HG02870 (cell line): Measurements from ENCODE around the gene PFDN5.

ENCODE experiments used
- ATAC-seq: cut with Tn5 transposase; IDR thresholded peaks from one replicate; pipeline ENCODE4 v1.9.1; 2021; ENCODE audit warnings: mild to moderate bottlenecking, moderate library complexity; ENCODE audit not compliant: unreplicated experiment

The PFDN5 gene

DNA sequence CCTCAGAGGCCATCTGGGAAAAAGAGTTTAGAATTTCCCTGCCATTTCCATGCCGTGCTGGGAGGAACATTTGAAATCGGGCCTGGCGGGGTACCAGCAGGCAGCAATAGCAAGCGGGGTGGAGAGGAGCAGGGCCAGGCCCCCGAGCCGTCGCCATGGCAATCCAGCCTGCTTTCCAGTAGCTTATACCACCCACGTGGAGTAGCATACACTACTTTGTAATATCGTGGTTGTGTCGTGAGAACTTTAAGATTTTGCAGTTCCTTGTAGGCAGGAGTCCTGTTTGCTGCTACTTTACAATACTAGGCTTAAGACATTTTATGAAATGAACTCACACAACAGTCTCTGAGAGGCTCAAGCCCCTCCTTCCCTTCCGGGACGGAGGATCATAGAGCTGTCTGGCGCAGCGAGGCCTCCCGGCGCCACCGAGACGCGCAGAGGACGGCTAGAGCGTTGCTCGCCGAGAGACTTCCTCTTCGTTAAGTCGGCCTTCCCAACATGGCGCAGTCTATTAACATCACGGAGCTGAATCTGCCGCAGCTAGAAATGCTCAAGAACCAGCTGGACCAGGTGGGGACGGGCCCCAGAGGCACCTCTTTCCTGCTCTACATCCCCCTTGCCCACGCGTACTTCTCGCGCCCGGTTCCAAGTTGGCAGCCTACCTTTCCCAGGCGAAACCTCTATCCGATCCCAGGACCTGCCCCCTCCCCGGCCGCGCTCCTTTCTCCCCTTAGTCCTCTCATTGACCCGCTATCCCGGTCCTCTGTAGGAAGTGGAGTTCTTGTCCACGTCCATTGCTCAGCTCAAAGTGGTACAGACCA is at the start of gene PFDN5:
Gene PFDN5 (plus strand): TSS at position 473 of the 821 bp plus-strand sequence. CDS start 26 bp downstream, at position 499.
- ATAC-seq, result peak; percentile 78

DNA sequence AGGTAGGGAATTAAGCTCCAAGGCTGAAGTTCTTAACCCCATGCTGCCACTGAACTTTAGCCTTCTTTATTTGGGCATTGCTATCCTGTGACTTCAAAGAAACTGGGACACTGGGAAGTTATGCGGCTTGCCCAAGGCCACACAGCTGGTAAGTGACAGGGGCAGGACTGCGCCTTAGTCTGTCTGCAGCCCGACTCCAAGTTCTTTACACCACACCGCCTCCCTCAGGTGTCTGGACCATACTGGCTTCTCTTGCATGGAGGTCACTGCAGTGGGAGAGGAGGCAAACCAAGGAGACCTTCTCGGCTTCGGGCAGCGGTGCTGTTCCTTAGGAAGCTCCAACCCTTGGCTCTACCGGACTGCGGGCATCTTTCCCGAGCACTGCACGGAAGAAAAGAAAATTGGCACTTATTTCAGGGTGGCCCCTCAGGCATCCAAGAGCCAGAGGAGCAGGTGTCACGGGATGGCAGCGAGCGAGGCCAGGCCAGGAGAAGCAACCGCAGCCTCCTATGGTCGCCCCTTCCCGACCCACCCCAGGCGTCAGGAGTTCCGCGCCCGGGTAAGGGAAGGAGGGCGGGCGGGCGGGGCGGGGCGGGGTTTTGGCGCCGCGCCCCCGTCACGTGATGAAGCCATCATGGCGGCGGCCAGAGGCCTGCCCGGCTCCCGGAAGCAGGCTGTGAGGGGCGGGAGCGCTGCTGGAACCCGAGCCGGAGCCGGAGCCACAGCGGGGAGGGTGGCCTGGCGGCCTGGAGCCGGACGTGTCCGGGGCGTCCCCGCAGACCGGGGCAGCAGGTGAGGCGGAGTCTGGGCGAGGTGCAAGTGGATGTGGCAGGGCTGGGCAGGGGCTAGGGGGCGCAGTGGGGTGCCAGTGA is 43.6 kb upstream of the PFDN5 start:
- peak; percentile 62 for ATAC-seq

DNA sequence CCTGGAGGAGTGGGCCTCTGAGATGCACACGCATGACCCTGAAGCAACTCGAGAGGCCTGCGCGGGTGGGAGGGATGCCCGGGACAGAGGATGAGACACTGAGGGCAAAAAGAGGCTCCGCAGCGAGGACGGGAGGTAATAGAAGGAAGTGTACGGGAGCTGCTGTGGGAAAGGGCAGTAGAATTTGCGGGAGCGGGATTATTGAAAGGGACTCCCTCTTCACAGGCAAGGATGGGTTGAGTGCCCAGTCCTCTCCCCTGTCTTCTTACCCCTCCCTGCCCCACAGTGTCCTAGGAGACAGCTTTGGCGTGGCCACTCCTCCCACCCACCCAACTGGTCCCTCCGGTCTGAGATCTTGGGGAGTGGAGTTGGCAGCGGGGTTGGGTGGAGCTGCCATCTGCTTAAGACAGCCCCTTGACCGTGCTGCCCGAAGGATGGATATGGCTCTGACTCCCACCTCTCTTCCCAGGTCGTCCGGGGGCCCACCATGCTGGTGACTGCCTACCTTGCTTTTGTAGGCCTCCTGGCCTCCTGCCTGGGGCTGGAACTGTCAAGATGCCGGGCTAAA is 42.9 kb upstream of the PFDN5 start:
- no peak for ATAC-seq

DNA sequence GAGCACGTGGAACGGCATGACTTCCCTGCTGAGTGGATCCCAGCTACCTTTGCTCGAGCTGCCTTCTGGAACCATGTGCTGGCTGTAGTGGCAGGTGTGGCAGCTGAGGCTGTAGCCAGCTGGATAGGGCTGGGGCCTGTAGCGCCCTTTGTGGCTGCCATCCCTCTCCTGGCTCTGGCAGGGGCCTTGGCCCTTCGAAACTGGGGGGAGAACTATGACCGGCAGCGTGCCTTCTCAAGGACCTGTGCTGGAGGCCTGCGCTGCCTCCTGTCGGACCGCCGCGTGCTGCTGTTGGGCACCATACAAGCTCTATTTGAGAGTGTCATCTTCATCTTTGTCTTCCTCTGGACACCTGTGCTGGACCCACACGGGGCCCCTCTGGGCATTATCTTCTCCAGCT is 42.0 kb upstream of the PFDN5 start:
- no peak for ATAC-seq

DNA sequence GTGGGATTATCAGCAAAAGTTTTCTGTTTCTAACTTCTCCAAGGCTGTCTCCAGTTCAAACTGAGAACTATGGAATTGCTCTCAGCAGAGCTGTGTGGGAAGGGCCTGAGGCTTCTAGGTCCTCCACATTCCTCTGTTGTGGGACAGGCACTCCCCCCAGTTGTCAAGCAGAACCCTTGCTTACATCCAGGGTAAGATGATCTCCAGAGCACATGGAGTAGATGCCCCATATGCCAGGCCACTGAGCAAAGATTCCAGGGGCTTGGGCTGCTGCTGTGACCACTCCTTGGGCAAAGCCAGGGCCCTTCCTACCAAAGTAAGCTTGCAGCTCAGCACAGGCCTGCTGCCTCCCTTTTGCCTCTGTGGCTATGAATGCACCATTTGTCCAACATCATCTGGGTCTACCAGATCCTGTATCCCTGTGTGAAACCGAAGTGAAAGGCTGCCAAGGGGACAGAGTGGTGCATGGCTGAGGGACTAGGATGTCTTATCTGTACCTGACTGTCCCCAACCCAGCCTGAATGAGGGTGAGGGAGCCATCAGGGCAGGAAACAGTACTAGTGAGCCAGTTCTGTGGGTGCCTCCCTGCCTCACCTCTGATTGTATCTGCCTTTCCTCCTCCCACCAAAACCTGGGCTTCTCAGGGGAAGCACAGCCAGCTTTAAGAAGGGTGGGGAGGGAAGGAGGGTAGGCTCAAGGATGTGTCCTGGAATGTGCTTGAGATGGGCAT is 40.4 kb upstream of the PFDN5 start:
- ATAC-seq, result no peak

DNA sequence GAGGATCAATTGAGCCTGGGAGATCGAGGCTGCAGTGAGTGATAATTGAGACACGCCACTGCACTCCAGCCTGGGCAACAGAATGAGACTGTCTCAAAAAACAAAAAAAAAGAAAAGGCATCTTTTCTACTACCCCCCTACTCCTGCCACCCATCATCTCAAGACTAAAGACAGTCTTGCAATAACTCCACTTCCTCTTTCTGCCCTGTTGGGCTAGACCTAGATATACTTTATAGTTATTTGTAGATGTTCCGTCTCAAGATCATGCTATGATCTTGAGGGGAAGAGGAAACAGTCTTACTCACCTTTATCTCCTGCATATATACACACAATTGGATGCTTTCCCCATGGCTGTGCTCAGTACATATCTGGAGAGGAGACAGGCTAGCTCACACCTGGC is 39.3 kb upstream of the PFDN5 start:
- peak; percentile 34 for ATAC-seq

DNA sequence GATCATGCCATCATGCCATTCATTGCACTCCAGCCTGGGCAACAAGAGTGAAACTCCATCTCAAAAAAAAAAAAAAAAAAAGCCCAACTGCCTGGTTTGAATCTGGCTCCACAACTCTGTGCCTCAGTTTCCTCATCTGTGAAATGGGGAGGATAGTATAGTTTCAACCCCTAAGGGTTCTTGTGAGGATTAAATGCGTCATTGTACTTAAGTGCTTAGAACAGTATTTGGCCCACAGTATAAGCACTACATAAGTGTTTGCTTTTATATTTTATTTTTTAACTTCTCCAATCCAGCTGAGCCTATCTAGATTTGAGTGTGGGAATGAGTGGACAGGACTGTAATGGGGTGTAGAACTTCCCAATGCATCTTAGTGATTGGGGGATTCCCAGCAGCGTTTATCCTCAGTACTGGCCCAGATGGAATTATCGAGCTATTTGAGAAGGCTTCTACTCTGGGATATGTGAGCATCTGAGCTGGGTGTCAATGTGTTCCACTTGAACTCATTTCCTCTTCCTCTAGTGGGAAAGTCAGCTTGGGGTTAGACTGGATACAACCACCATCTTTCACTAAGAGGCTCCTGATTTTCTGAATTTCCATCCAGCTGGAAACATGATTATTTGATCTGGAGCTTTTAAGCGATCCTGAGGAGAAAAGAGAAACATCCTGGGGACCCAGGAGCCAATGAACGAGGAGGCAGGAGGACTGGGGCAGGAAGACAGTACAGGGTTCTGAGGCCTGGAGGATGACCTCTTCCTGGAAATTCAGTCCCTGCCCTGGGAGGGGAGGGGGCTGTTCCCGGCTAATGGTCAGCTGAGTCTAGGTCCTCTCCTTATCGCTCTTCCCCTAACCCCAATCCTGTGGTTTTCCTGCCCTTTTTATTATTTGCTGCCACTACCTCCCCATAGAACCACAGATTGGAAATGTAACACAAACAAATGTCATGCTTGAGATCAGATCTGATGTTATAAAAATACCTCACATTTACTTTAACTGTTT is 36.5 kb upstream of the PFDN5 start:
- no peak for ATAC-seq

DNA sequence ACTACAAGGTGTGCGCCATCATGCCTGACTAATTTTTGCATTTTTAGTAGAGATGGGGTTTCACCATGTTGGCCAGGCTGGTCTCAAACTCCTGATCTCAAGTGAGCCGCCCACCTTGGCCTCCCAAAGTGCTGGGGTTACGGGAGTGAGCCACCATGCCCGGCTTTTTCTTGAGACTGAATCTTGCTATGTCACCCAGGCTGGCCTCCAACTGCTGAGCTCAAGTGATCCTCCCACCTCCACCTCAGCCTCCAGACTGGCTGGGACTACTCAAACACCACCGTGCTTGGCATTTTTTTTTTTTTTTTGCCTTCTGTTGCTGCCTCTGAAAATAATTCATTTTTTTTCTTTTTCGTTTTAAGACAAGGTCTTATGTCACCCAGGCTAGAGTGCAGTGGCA is 35.5 kb upstream of the PFDN5 start:
- no peak for ATAC-seq

DNA sequence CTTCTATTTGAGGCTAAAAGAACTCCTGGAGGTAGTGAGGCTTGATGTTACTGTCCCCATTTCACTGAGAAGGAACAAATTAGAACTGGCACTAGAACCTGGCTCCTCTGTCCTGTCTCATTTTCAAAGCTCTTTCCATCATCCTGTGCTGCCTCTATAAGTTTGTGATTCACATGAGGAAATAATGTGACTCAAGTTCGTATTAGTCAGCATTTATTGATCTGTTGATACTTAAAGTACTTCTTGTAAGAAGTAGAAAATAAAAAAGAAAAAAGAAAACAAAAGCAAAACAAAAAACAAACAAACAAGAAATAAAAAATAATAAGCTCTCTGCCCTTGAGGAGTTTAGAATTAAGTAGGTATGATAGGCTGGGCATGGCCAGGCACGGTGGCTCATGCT is 29.6 kb upstream of the PFDN5 start:
- ATAC-seq, result no peak

DNA sequence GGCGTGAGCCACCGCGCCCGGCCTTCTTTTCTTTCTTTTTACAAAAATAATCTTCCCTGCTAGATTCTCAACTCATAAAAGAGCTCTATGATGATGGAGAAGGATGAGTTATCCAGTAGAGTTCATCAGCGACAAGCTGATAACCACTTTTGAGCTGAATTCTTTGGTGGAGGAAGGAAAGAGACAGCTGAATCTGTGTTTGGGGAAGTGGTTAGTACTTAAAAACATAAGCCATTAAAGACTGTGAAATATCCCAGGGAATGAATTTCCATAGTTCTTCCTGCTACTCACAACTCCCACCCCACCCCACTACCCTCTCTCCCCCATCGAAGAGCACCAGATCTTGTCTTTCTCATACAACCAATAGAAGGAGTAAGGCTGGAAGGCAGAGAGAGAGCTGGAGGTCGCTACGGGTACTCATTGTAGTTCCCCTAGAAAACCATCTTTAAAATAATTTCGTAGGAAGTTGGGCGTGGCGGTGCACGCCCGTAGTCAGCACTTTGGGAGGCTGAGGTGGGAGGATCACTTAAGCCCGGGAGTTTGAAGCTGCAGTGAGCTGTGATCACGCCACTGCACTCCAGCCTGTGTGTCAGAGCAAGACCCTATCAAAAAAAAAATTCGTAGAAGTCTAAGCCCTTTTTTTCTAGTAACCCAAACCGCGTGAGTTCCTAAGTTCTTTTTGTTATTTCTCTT is 27.9 kb upstream of the PFDN5 start:
- ATAC-seq, result no peak

DNA sequence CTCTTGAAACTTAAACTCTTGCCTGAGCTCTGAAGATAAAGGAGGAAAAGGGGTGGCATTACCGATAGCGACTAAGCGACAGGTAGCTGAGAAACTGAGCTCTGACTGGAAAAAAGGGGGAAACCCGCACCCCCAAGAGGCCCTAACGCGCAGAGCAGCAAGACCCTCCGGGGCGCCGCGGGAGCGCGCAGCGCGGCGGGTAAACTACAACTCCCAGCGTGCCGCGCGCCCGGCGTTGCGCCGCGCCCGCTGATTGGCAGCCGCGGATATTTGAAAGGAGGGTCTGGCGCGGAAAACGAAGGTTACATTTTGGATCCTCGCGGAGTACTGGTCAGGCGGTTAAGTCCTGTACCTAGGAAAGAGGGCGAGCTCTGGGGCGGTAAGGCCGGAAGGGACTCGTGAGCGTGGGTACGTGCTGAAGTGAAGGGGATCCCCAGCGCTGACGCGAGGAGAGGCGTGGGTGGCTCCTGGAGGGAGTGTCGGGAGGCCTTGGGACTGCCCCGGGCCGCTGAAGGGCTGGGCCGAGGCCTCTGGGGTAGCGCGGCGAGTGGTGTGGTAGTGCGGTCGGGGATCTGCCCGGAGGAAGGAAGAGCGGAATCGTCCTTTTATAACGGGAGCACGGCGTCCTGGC is 27.2 kb upstream of the PFDN5 start, which contains the start of gene ESPL1:
Gene ESPL1 (plus strand): TSS at position 301 of the 631 bp plus-strand sequence. CDS start 468 bp downstream, outside the sequence.
- ATAC-seq, result peak; percentile 79

DNA sequence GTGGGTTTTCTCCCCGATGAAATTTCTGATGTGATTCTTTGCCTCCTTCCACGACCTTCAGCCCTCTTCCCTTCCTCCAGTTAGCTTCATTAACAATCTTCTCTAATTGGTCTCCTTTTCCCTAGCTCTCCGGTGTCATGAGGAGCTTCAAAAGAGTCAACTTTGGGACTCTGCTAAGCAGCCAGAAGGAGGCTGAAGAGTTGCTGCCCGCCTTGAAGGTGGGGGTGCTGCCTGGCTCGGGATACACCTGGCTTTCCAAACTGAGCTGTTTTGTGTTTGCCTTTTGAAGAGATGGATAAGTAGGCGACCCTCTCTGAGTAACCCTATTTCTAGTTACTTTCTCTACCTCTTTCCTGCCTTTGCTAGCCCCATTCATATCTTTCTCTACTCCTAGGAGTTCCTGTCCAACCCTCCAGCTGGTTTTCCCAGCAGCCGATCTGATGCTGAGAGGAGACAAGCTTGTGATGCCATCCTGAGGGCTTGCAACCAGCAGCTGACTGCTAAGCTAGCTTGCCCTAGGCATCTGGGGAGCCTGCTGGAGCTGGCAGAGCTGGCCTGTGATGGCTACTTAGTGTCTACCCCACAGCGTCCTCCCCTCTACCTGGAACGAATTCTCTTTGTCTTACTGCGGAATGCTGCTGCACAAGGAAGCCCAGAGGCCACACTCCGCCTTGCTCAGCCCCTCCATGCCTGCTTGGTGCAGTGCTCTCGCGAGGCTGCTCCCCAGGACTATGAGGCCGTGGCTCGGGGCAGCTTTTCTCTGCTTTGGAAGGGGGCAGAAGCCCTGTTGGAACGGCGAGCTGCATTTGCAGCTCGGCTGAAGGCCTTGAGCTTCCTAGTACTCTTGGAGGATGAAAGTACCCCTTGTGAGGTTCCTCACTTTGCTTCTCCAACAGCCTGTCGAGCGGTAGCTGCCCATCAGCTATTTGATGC is 26.4 kb upstream of the PFDN5 start:
- ATAC-seq, result no peak

DNA sequence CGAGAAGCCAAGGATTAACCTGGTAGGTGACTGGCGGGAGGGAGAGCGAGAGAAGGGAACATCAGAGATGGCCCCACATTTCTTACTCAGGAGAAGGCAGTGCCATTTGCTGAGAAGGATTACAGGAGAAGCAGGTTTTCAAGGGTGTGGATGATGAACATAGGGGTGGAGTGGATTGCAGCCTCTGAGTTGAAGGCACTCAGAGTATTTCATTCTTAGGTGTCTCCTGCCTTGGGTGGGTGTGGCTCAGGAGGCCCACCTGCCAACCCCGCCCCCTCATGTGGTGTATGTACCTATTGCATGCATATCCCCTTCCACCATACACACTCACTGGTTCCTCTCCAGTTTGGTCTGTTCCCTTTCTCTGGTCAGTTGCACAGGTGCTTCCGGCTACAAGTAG is 20.9 kb upstream of the PFDN5 start:
- ATAC-seq, result no peak

DNA sequence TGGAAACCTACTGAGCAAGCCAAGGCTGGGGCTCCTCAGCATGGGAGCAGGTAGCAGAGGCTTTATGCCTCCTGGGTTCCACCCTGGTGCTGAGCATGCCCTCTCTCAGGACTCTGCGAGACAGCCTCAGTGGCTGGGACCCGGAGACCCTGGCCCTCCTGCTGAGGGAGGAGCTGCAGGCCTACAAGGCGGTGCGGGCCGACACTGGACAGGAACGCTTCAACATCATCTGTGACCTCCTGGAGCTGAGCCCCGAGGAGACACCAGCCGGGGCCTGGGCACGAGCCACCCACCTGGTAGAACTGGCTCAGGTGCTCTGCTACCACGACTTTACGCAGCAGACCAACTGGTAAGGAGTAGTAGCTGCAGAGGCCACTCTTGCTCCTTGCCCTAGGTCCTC is 18.8 kb upstream of the PFDN5 start:
- ATAC-seq, result no peak

DNA sequence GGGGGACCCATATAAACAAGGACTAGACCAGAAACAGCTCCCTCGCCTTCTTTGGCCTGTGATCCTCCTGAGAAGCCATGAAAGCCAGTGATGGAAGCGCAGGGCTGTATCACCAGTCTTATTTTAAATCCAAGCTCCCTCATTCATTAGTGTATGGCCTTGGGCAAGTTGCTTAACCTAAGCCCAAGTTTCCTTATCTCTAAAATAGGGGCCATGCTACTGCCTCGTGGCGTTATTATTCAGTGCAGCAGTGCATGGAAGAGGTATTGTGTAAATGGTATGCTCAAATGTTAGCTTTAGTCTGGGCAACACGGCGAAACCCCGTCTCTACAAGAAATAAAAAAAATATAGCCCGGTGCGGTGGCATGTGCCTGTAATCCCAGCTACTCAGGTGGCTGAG is 17.4 kb upstream of the PFDN5 start:
- no peak for ATAC-seq

DNA sequence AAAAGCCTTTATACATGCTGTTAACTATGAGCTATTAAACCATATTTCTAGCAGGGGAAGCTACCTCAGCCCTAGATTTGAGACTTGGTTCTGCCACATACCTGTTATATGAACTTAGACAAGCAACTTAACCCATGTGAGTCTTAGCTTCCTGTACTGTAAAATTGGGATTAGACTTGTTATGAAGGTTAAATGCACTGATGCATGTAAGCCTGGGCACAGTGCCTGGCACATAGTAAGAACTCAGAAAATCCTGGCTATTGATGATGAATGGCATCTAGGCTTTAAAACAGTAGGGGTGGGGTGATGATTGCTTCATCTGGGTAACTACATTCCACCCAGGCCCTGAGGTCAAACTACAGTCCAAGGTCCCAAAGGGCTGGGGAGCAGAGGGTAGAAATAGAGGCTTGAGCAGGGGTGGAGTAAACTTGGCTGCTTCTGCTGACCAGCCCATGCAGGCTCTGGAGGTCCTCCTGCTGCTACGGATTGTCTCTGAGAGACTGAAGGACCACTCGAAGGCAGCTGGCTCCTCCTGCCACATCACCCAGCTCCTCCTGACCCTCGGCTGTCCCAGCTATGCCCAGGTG is 16.0 kb upstream of the PFDN5 start:
- ATAC-seq, result no peak

DNA sequence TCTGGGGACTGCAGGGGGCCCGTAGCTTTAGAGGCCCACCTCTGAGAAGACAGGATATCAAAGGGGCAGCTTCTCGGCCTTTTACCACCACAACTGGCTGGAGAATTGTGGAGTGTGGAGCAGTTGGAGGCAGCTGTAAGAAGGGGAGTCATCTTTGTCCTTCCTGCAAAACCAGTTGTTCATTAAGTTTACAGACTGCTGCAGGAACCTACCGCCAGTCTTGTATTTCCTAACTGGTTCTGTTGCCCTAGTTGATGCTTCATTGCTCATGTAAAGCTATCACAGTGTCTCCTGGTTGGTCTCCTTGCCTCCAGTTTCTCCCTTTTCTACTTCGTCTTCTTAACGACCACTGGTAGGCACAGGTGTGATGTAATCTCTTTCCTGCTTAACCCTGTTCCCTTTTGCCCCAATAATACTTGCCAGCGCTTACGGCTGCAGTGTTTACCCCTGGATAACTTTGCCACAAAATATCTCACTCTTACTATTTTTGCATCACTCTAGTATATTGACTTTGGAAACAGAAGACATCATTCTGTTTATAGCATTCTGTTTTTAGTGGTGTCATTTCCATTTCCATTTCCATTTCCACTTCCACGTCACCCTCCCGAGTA is 15.3 kb upstream of the PFDN5 start:
- no peak for ATAC-seq
